Tibial nerve (tissue), 4 donors: ENCODE measurements around the gene OLFML3. TPM values are rescaled to one million over a fixed set of nuclear protein-coding genes. Genes with fewer than 3 reads are reported as not detected.
"Not testable (repeated sequence)": the region's sequence is repeated elsewhere in the genome, so short reads cannot be mapped to it uniquely, and the experiment has no call there.

Source experiments
- DNase-seq, 2 donors: peaks; one replicate each; pipeline ENCODE4 v3.0.0-alpha.2; 2019; ENCODE audit warnings: low spot score in 2 of 2
- H3K27ac ChIP-seq, 4 donors: fragments of 200-600 bp; sonication (generic) in 3 of 4; one replicate each; pipeline ENCODE4 v1.5.1; 2017 to 2019; ENCODE audit warnings: mild to moderate bottlenecking in 1 of 4
- H3K27me3 ChIP-seq, 2 donors: fragments of 200-600 bp; sonication (generic) in 1 of 2; one replicate each; pipeline versions ENCODE4 v1.5.1 to v1.6.0; 2017 to 2019
- H3K36me3 ChIP-seq, 3 donors: fragments of 200-600 bp; sonication (generic); one replicate each; pipeline ENCODE4 v1.5.1; 2018 to 2019
- H3K4me1 ChIP-seq, 4 donors: fragments of 200-600 bp; sonication (generic) in 3 of 4; one replicate each; pipeline ENCODE4 v1.5.1; 2017 to 2019
- H3K4me3 ChIP-seq, 4 donors: fragments of 200-600 bp; sonication (generic) in 3 of 4; one replicate each; pipeline ENCODE4 v1.5.1; 2017 to 2019; ENCODE audit warnings: mild to moderate bottlenecking in 1 of 4, moderate library complexity in 1 of 4
- H3K9me3 ChIP-seq, 4 donors: fragments of 200-600 bp; sonication (generic) in 3 of 4; one replicate each; pipeline ENCODE4 v1.5.1; 2017 to 2019
- CTCF ChIP-seq, 5 experiments: fragments of 200-600 bp in 3 of 5; fragments of 450-650 bp in 2 of 5; sonication (generic) in 3 of 5; IDR thresholded peaks; one replicate each; pipeline ENCODE4 v1.5.1; 2016 to 2019; ENCODE audit warnings: antibody characterized with exemption in 5 of 5, mild to moderate bottlenecking in 3 of 5, moderate library complexity in 2 of 5
- EP300 ChIP-seq, 2 donors: sonication (generic); formaldehyde crosslinking; IDR thresholded peaks; one replicate each; pipeline ENCODE4 v1.6.1; 2017; ENCODE audit warnings: antibody characterized with exemption in 2 of 2, mild to moderate bottlenecking in 1 of 2
- POLR2A ChIP-seq, 2 donors: fragments of 450-650 bp; IDR thresholded peaks; one replicate each; pipeline ENCODE4 v1.6.1; 2017; ENCODE audit warnings: antibody characterized with exemption in 2 of 2, mild to moderate bottlenecking in 2 of 2, moderate library complexity in 2 of 2
- WGBS, 2 donors: methylation state at CpG; one replicate each; pipeline ENCODE4 v1.1.5; 2018; 5-methylcytosine and 5-hydroxymethylcytosine counted together
- total RNA-seq, 4 donors: library from RNA; depleted of rRNA; stranded (reverse); fragments of >200 nt; gene quantifications; one replicate each; pipeline ENCODE4 v1.1.0, GENCODE V29; 2016

The OLFML3 gene
- total RNA-seq, 4 donors from 2014 or later: 19.2 to 168 (median 50.0) TPM

- 53 to 57% methylated on average over 15 of the region's 15 CpGs for WGBS, 2 donors
- Histone ChIP-seq H3K9me3 (no peaks in the 10 kb centered on the region), H3K4me3 (no peak overlapping the region), H3K36me3 (no peaks in the 10 kb centered on the region), H3K27me3 (no peaks in the 10 kb centered on the region), H3K27ac (no peak overlapping the region), H3K4me1 (peaks cover 0 to 10% (median 3%) of the 10 kb centered on the region in 4 donors)
- DNase-seq: no peak
- TF ChIP-seq CTCF (IDR thresholded peaks at IDR 0.05) (no peak), EP300 (IDR thresholded peaks at IDR 0.05) (no peak), POLR2A (IDR thresholded peaks at IDR 0.05) (no peak)
These were observed 23.4 kb downstream of the OLFML3 start for GRCh38 chr1:114002492-114003239.

- Histone ChIP-seq H3K4me3 (no peak overlapping the region), H3K4me1 (peaks cover 0 to 7% (median 3%) of the 10 kb centered on the region in 4 donors), H3K27ac (no peak overlapping the region)
These were observed 24.2 kb downstream of the OLFML3 start for GRCh38 chr1:114003431-114003830.

GRCh38 chr1:114006825-114007224, 27.6 kb downstream of the OLFML3 start:
- WGBS, 2 donors: 87% methylated on average over 4 of the region's 4 CpGs
- H3K36me3 ChIP-seq, H3K27ac ChIP-seq, DNase-seq, H3K4me1 ChIP-seq, H3K27me3 ChIP-seq, H3K9me3 ChIP-seq, H3K4me3 ChIP-seq: not testable (repeated sequence)

More at GRCh38 chr1:114003431-114003830, 24.2 kb downstream of the OLFML3 start:
- DNase-seq: no peak
- Histone ChIP-seq H3K9me3 (no peaks in the 10 kb centered on the region), H3K36me3 (no peaks in the 10 kb centered on the region), H3K27me3 (no peaks in the 10 kb centered on the region)
- TF ChIP-seq CTCF (IDR thresholded peaks at IDR 0.05): no peak
- no peak for TF ChIP-seq POLR2A (IDR thresholded peaks at IDR 0.05)
- TF ChIP-seq EP300 (IDR thresholded peaks at IDR 0.05): no peak
- 32 to 36% methylated on average over 5 of the region's 5 CpGs for WGBS, 2 donors

GRCh38 chr1:114008480-114008941, 29.2 kb downstream of the OLFML3 start:
- H3K27me3 ChIP-seq: no peaks in the 10 kb centered on the region
- 64 to 67% methylated on average over 2 of the region's 2 CpGs for WGBS, 2 donors
- no peak for TF ChIP-seq CTCF (IDR thresholded peaks at IDR 0.05)
- TF ChIP-seq EP300 (IDR thresholded peaks at IDR 0.05): no peak
- TF ChIP-seq POLR2A (IDR thresholded peaks at IDR 0.05): no peak
- H3K27ac ChIP-seq: no peak overlapping the region
- H3K9me3 ChIP-seq: no peaks in the 10 kb centered on the region
- no peaks in the 10 kb centered on the region for H3K36me3 ChIP-seq
- no peak overlapping the region for H3K4me3 ChIP-seq
- no peak for DNase-seq
- H3K4me1 ChIP-seq: peaks cover 0 to under 1% (median under 1%) of the 10 kb centered on the region in 4 donors

- DNase-seq: no peak
- no peaks in the 10 kb centered on the region for H3K36me3 ChIP-seq
- no peak for TF ChIP-seq EP300 (IDR thresholded peaks at IDR 0.05)
- TF ChIP-seq POLR2A (IDR thresholded peaks at IDR 0.05): no peak
- no peak for TF ChIP-seq CTCF (IDR thresholded peaks at IDR 0.05)
- no peaks in the 10 kb centered on the region for H3K27me3 ChIP-seq
- H3K27ac ChIP-seq: no peak overlapping the region
- H3K9me3 ChIP-seq: no peaks in the 10 kb centered on the region
- H3K4me1 ChIP-seq: no peaks in the 10 kb centered on the region
- no peak overlapping the region for H3K4me3 ChIP-seq
These were observed 29.7 kb downstream of the OLFML3 start for GRCh38 chr1:114008993-114009392.
